Measurements from ENCODE around the gene ASB11.

DNA sequence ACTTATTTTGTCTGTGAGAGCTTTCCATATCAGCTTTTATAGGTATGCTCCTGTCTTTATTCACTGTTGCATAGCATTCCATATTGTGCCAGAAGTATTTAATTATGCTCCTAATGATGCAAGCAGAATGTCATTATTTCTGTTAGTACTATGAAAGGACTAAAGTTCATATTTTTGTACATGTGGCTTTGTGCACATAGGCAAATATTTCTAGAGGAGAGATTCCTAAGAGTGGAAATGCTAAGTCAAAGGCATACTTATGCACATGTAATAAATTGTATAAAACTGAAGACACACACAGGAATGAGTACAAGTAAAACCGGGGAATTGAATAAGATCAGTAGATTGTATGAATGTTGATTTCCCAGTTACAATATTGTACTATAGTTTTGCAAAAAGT lies 43.7 kb downstream of the ASB11 start:
- TF ChIP-seq POLR2A (IDR thresholded peaks at IDR 0.05): no peak
- TF ChIP-seq, protein P1, sequence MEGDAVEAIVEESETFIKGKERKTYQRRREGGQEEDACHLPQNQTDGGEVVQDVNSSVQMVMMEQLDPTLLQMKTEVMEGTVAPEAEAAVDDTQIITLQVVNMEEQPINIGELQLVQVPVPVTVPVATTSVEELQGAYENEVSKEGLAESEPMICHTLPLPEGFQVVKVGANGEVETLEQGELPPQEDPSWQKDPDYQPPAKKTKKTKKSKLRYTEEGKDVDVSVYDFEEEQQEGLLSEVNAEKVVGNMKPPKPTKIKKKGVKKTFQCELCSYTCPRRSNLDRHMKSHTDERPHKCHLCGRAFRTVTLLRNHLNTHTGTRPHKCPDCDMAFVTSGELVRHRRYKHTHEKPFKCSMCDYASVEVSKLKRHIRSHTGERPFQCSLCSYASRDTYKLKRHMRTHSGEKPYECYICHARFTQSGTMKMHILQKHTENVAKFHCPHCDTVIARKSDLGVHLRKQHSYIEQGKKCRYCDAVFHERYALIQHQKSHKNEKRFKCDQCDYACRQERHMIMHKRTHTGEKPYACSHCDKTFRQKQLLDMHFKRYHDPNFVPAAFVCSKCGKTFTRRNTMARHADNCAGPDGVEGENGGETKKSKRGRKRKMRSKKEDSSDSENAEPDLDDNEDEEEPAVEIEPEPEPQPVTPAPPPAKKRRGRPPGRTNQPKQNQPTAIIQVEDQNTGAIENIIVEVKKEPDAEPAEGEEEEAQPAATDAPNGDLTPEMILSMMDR (IDR thresholded peaks at IDR 0.05 in 4 of 5, conservative IDR thresholded peaks at IDR 0.05 in 1 of 5): no peak
